Smooth muscle cell (in vitro differentiated cells): ENCODE results near the gene MRPL53. TPM values are rescaled to one million over a fixed set of nuclear protein-coding genes. Genes with fewer than 3 reads are reported as not detected.

Experiments used
- DNase-seq: peaks from one replicate; lab custom pipeline; 2025; ENCODE audit not compliant: unreplicated experiment; lab: John Stamatoyannopoulos, UW
- H2AFZ ChIP-seq: fragments of 200-600 bp; sonication (generic); 2 replicates; pipeline ENCODE4 v1.6.0; 2016; ENCODE audit warnings: antibody characterized with exemption, low read depth, mild to moderate bottlenecking
- H3F3A ChIP-seq: fragments of 200-600 bp; sonication (generic); 2 replicates; pipeline ENCODE4 v1.6.0; 2017; ENCODE audit warnings: antibody characterized with exemption, low read depth
- H3K27ac ChIP-seq: fragments of 200-600 bp; sonication (generic); 2 replicates; pipeline ENCODE4 v1.5.1; 2016; ENCODE audit warnings: low read depth, mild to moderate bottlenecking
- H3K27me3 ChIP-seq: fragments of 200-600 bp; sonication (generic); 2 replicates; pipeline ENCODE4 v1.6.1; 2016; ENCODE audit warnings: low read depth, mild to moderate bottlenecking
- H3K36me3 ChIP-seq: fragments of 200-600 bp; sonication (generic); 2 replicates; pipeline ENCODE4 v1.5.1; 2016; ENCODE audit warnings: low read depth
- H3K4me1 ChIP-seq: fragments of 200-600 bp; sonication (generic); 2 replicates; pipeline ENCODE4 v1.5.1; 2016; ENCODE audit warnings: low read depth
- H3K4me2 ChIP-seq: fragments of 200-600 bp; sonication (generic); 2 replicates; pipeline ENCODE4 v1.6.0; 2016; ENCODE audit warnings: mild to moderate bottlenecking
- H3K4me3 ChIP-seq: fragments of 200-600 bp; sonication (generic); 2 replicates; pipeline ENCODE4 v1.5.1; 2016; ENCODE audit warnings: mild to moderate bottlenecking
- H3K79me2 ChIP-seq: fragments of 200-600 bp; sonication (generic); 2 replicates; pipeline ENCODE4 v1.6.0; 2016; ENCODE audit warnings: low read depth, mild to moderate bottlenecking
- H3K9ac ChIP-seq: fragments of 200-600 bp; sonication (generic); 2 replicates; pipeline ENCODE4 v1.6.0; 2016; ENCODE audit warnings: low read depth
- H3K9me3 ChIP-seq: fragments of 200-600 bp; sonication (generic); replicated peaks from 2 replicates; pipeline ENCODE4 v1.5.1; 2016; ENCODE audit warnings: low read depth
- H4K20me1 ChIP-seq: fragments of 200-600 bp; sonication (generic); 2 replicates; pipeline ENCODE4 v1.6.0; 2016; ENCODE audit warnings: low read depth
- CTCF ChIP-seq: fragments of 200-600 bp; sonication (generic); IDR thresholded peaks from 2 replicates; pipeline ENCODE4 v1.5.1; 2017; ENCODE audit warnings: borderline replicate concordance, mild to moderate bottlenecking, antibody characterized with exemption; ENCODE audit not compliant: insufficient read depth, poor library complexity, severe bottlenecking
- WGBS: methylation state at CpG from one replicate; pipeline ENCODE4 v1.1.7; 2016; ENCODE audit warnings: low lambda C conversion rate; 5-methylcytosine and 5-hydroxymethylcytosine counted together
- polyA plus RNA-seq: library from polyadenylated mRNA; unstranded; fragments of >200 nt; fragmentation: Nextera tagmentation; extraction: Ambion mirVana; gene quantifications from 2 replicates; pipeline ENCODE4 v1.2.1, GENCODE V29; 2016
- total RNA-seq: library from RNA; depleted of rRNA; stranded (reverse); fragments of >200 nt; gene quantifications from 2 replicates; pipeline ENCODE4 v1.2.3, GENCODE V29; 2014

Gene MRPL53
- total and polyA plus RNA-seq, 2 experiments from 2014 or later = 12.0 to 76.8 TPM

DNA sequence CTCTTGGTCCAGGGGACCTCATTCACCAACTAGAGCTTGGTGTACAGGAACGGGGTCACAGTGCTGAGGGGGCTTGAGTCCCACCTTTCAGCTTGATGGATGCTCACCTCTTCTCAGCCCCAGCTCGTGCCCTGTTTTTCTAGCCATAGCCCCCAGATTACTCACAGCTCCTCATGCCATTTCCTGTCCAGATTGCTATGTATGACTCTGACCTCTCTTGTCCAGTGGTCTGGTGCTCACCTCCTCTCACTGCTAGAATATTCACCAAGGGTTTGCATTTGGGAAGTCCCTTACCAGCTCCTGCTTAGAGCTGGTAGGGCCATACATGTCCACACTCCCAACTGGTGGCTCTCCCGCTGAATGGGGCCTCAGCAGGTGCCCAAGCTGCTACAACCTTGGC lies 21.1 kb upstream of the MRPL53 start:
- H3K9ac ChIP-seq = no peak overlapping the region
- TF ChIP-seq CTCF = no peak
- WGBS = 95% methylated on average over 3 of the region's 3 CpGs

DNA sequence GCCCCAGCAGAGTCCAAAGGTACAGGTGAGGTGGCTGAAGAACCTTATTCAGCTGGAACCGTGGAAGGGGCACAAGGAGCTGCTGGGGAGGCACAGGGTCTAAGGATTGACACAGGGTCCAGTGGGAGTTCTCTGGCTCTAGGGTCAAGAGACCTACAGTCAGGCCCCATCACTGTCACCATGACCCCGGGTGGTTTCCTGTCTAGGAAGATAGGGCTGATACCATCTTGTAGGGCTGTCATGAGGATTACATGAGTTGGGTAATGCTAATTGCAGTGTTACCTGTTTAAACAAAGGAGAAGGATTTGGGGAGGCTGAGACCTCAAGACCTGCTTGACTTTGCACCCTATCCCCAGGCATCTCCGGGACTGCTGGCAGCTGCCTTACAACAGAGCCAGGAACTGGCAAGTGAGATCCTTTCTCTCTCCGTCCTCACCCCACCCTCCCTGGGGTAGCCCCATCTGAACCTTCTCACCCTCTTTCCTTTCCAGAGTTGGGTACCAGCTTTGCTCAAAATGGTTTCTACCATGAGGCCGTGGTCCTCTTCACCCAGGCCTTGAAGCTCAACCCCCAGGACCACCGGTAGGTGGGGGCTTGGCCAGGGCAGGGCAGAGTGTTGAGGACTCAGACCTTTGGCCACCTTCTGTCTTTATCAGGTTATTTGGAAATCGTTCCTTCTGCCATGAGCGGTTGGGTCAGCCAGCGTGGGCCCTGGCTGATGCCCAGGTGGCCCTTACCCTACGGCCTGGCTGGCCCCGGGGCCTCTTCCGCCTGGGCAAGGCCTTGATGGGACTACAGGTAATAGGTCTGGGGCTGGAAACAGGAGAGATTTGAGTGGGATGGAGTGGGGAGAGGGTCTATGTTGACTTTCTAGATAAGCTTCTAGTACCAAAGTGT lies 19.4 kb upstream of the MRPL53 start:
- TF ChIP-seq CTCF = no peak
- Histone ChIP-seq H3K4me1 (no peaks in the 10 kb centered on the region), H3K27ac (no peak overlapping the region), H3K4me3 (no peak overlapping the region), H3K9ac (no peak overlapping the region), H4K20me1 (no peaks in the 10 kb centered on the region), H3K79me2 (no peaks in the 10 kb centered on the region), H3F3A (peaks cover 5% of the 10 kb centered on the region), H3K9me3 (no peaks in the 10 kb centered on the region), H3K27me3 (peaks cover 2% of the 10 kb centered on the region), H3K36me3 (no peaks in the 10 kb centered on the region), H3K4me2 (no peak overlapping the region), H2AFZ (no peak overlapping the region)
- WGBS = 95% methylated on average over 12 of the region's 12 CpGs
- DNase-seq = no peak

More for the DNA sequence above, 21.1 kb upstream of the MRPL53 start:
- Histone ChIP-seq H3K27me3 (peaks cover 18% of the 10 kb centered on the region), H3F3A (peaks cover 5% of the 10 kb centered on the region), H3K4me2 (no peak overlapping the region), H3K4me3 (no peak overlapping the region), H3K9me3 (no peaks in the 10 kb centered on the region), H3K79me2 (no peaks in the 10 kb centered on the region), H3K36me3 (no peaks in the 10 kb centered on the region), H3K4me1 (peaks cover 10% of the 10 kb centered on the region), H4K20me1 (no peaks in the 10 kb centered on the region), H2AFZ (no peak overlapping the region), H3K27ac (no peak overlapping the region)
- DNase-seq = no peak

GRCh38 chr2:74489906-74490305 lies 17.4 kb upstream of the MRPL53 start:
- Histone ChIP-seq H3K4me1 (no peaks in the 10 kb centered on the region), H3K9me3 (no peaks in the 10 kb centered on the region), H3K9ac (no peak overlapping the region), H2AFZ (no peak overlapping the region), H4K20me1 (no peaks in the 10 kb centered on the region), H3K27ac (no peak overlapping the region), H3K36me3 (no peaks in the 10 kb centered on the region), H3K4me3 (no peak overlapping the region), H3K4me2 (no peak overlapping the region), H3F3A (no peaks in the 10 kb centered on the region), H3K27me3 (no peaks in the 10 kb centered on the region), H3K79me2 (peaks cover 2% of the 10 kb centered on the region)
- no peak for DNase-seq
- 97% methylated on average over 8 of the region's 9 CpGs for WGBS
- no peak for TF ChIP-seq CTCF
